Measurements from ENCODE around the gene GREB1. TPM values are rescaled to one million over a fixed set of nuclear protein-coding genes. Genes with fewer than 3 reads are reported as not detected.

The GREB1 gene
- total RNA-seq, 1 experiment from 2014 or later, result 16.5 TPM

- H3K23me2 ChIP-seq (ENCODE audit: insufficient read length, low read depth, low read length, poor library complexity, severe bottlenecking), result no peaks in the 10 kb centered on the region
- no peak overlapping the region for H2BK120ac ChIP-seq (ENCODE audit: low read depth, low read length, poor library complexity, severe bottlenecking)
- no peaks in the 10 kb centered on the region; the same call in 1 of the 2 replicates for H3K79me2 ChIP-seq (ENCODE audit: insufficient read depth, low read length)
- H3K9ac ChIP-seq (ENCODE audit: extremely low read depth, insufficient read length, low read length), result no peak overlapping the region
- H3K4me3 Mint-ChIP-seq, result no peak overlapping the region
- no peak overlapping the region for H2AK5ac ChIP-seq (ENCODE audit: insufficient read length, low read length)
- no peak overlapping the region for H2BK12ac ChIP-seq (ENCODE audit: insufficient read length, low read depth, low read length)
- WGBS (ENCODE audit: extremely low coverage, insufficient read length, low lambda C conversion rate), result no CpG with 5 or more reads among the region's 3 CpGs
- no peak for TF ChIP-seq CTCF (conservative IDR thresholded peaks at IDR 0.05)
- H3K14ac ChIP-seq (ENCODE audit: insufficient read depth, low read length), result no peak overlapping the region
- H3K9me3 Mint-ChIP-seq, result no peaks in the 10 kb centered on the region
- no peak overlapping the region for H3K56ac ChIP-seq (ENCODE audit: insufficient read length, low read depth, low read length)
- no peak overlapping the region for H3T11ph ChIP-seq (ENCODE audit: low read length)
- H3K79me1 ChIP-seq (ENCODE audit: insufficient read depth, low read depth, low read length, poor library complexity, severe bottlenecking), result no peaks in the 10 kb centered on the region
- no peak overlapping the region for H3K4me2 ChIP-seq (ENCODE audit: insufficient read depth, insufficient read length, low read length)
- H2BK15ac ChIP-seq (ENCODE audit: low read depth, low read length), result no peak overlapping the region
- DNase-seq, result no peak
- H4K20me1 ChIP-seq (ENCODE audit: control insufficient read depth, insufficient read depth, insufficient read length), result no peaks in the 10 kb centered on the region
- H3K27me3 Mint-ChIP-seq (ENCODE audit: low read depth), result no peaks in the 10 kb centered on the region
- H3K27ac Mint-ChIP-seq, result no peak overlapping the region
- no peak overlapping the region for H3K4ac ChIP-seq (ENCODE audit: low read depth, low read length)
- H2BK20ac ChIP-seq (ENCODE audit: low read depth, low read length, poor library complexity, severe bottlenecking), result no peak overlapping the region
- no peaks in the 10 kb centered on the region for H3K9me3 ChIP-seq (ENCODE audit: control insufficient read depth, low read depth, low read length)
- H3K4me1 ChIP-seq (ENCODE audit: insufficient read depth, low read length), result peaks cover 15% of the 10 kb centered on the region
- no peak overlapping the region for H3K18ac ChIP-seq (ENCODE audit: insufficient read length, low read depth, low read length)
- no peak overlapping the region for H4K5ac ChIP-seq (ENCODE audit: insufficient read length, low read depth, low read length)
- no peak overlapping the region for H3K23ac ChIP-seq (ENCODE audit: insufficient read length, low read depth, low read length)
- H4K8ac ChIP-seq (replicated peaks; ENCODE audit: insufficient read length, low read depth, low read length), result no peak overlapping the region
- 0 out of 7 replicates have a peak, but pooled peaks cover 0 to 2% (median 0%) of the 10 kb centered on the region in 3 experiments for H3K36me3 Mint-ChIP-seq (ENCODE audit: insufficient read depth in 1 of 3, low read depth in 3 of 3)
- H2BK5ac ChIP-seq (ENCODE audit: insufficient read length, low read length), result no peak overlapping the region
- peaks cover 18 to 28% of the 10 kb centered on the region in 2 experiments for H3K4me1 Mint-ChIP-seq
- no peaks in the 10 kb centered on the region for H3K27me3 ChIP-seq (ENCODE audit: insufficient read depth, low read length)
- no peak overlapping the region for H3K27ac ChIP-seq (ENCODE audit: insufficient read length, low read depth, low read length)
- no peak overlapping the region for H2AFZ ChIP-seq (ENCODE audit: low read length)
- H4K91ac ChIP-seq (ENCODE audit: insufficient read length, low read depth, low read length), result no peak overlapping the region
Measured at GRCh38 chr2:11509657-11510360, 24.0 kb upstream of the GREB1 start.
